GM19395 (cell line): ENCODE measurements around the gene TBL3.

Experiments used
- ATAC-seq: cut with Tn5 transposase; IDR thresholded peaks from one replicate; pipeline ENCODE4 v1.9.1; 2021; ENCODE audit warnings: mild to moderate bottlenecking, moderate library complexity; ENCODE audit not compliant: unreplicated experiment

Gene TBL3

GRCh38 chr16:1963806-1964505 is 7.9 kb upstream of the TBL3 start:
- ATAC-seq, result peak; percentile 14

GRCh38 chr16:1964506-1965395 is 7.1 kb upstream of the TBL3 start, which contains the start of gene RPS2:
Gene RPS2, minus strand, starts transcription at chr16:1964826. Its CDS starts 201 bp downstream, at chr16:1964625.
- peak; percentile 79 for ATAC-seq

- no peak for ATAC-seq
Measured at GRCh38 chr16:1965396-1966001, 6.4 kb upstream of the TBL3 start.

- ATAC-seq, result no peak
Measured at GRCh38 chr16:1966460-1966859, 5.4 kb upstream of the TBL3 start, which contains the start of gene RNF151. Gene RNF151, plus strand, starts transcription at chr16:1966856. Its CDS starts 26 bp downstream, at chr16:1966882.

- no peak for ATAC-seq
Measured at GRCh38 chr16:1968146-1968953, 3.5 kb upstream of the TBL3 start.

GRCh38 chr16:1972490-1972877 is 631 bp downstream of the TBL3 start:
- peak; percentile 4 for ATAC-seq

GRCh38 chr16:1973461-1974156 is 1.8 kb downstream of the TBL3 start:
- no peak for ATAC-seq

GRCh38 chr16:1974157-1975070 is 2.6 kb downstream of the TBL3 start:
- no peak for ATAC-seq

GRCh38 chr16:1975432-1976215 is 3.8 kb downstream of the TBL3 start:
- ATAC-seq, result no peak

- ATAC-seq, result no peak
Measured at GRCh38 chr16:1976216-1976520, 4.3 kb downstream of the TBL3 start.

- ATAC-seq, result no peak
Measured at GRCh38 chr16:1976951-1977874, 5.4 kb downstream of the TBL3 start.

GRCh38 chr16:1977875-1978268 is 6.0 kb downstream of the TBL3 start:
- no peak for ATAC-seq

- no peak for ATAC-seq
Measured at GRCh38 chr16:1978476-1979120, 6.7 kb downstream of the TBL3 start.

- ATAC-seq, result no peak
Measured at GRCh38 chr16:1979271-1980029, 7.6 kb downstream of the TBL3 start.

- no peak for ATAC-seq
Measured at GRCh38 chr16:1980030-1980769, 8.3 kb downstream of the TBL3 start.

- ATAC-seq, result no peak
Measured at GRCh38 chr16:1980770-1981087, 8.9 kb downstream of the TBL3 start.
